ENCODE results near the gene PKDREJ.
"Not testable (repeated sequence)": the region's sequence is repeated elsewhere in the genome, so short reads cannot be mapped to it uniquely, and the experiment has no call there.

PKDREJ gene

GRCh38 chr22:46267431-46268279, 4.5 kb upstream of the PKDREJ start, which contains the start of gene TTC38:
TSS of gene TTC38 (plus strand) at chr22:46268008. CDS start at chr22:46268040, 32 bp downstream.
- H3K18ac ChIP-seq (ENCODE audit: low read depth in 1 of 2, low read length in 2 of 2), result peak within 1 kb of the TSS; percentile 89 to 98
- peak within 1 kb of the TSS; percentile 89 for H4K91ac ChIP-seq (ENCODE audit: low read length)
- WGBS, result 4% methylated on average over 72 of the region's 74 CpGs

GRCh38 chr22:46265627-46266026, 2.5 kb upstream of the PKDREJ start:
- H3K4me3 ChIP-seq (ENCODE audit: insufficient read depth in 1 of 2, low read depth in 1 of 2, low read length in 2 of 2); H2BK15ac ChIP-seq (ENCODE audit: low read depth, poor library complexity, severe bottlenecking); H2BK5ac ChIP-seq (ENCODE audit: low read depth, low read length, poor library complexity, severe bottlenecking); H2AFZ ChIP-seq (ENCODE audit: low read depth, low read length); H3K27ac ChIP-seq (ENCODE audit: low read length, poor library complexity, severe bottlenecking); H3K14ac ChIP-seq (ENCODE audit: low read length in 2 of 2); H3K36me3 ChIP-seq (ENCODE audit: control insufficient read depth in 1 of 2, insufficient read depth in 2 of 2, low read depth in 1 of 2, low read length in 2 of 2); H3K4ac ChIP-seq (ENCODE audit: low read depth in 1 of 2, low read length in 2 of 2); H3K18ac ChIP-seq (ENCODE audit: low read depth in 1 of 2, low read length in 2 of 2); H4K8ac ChIP-seq (ENCODE audit: low read length); H2BK120ac ChIP-seq (ENCODE audit: low read depth, low read length); DNase-seq; H3K4me2 ChIP-seq (ENCODE audit: low read length, poor library complexity, severe bottlenecking); H4K91ac ChIP-seq (ENCODE audit: low read length); H3K23ac ChIP-seq (ENCODE audit: low read length in 2 of 2); H2BK12ac ChIP-seq (ENCODE audit: low read length in 2 of 2); H3K9ac ChIP-seq (ENCODE audit: low read length); H2AK5ac ChIP-seq (ENCODE audit: low read length, severe bottlenecking); H3K9me3 ChIP-seq (ENCODE audit: control insufficient read depth, low read length): not testable (repeated sequence)
- H3K79me1 ChIP-seq (replicated peaks; ENCODE audit: low read length, poor library complexity, severe bottlenecking), result peaks cover 18% of the 10 kb centered on the region
- 91% methylated on average over 3 of the region's 4 CpGs for WGBS
- H3K27me3 ChIP-seq (ENCODE audit: control insufficient read depth in 1 of 2, insufficient read depth in 1 of 2, low read length in 2 of 2), result peaks cover 19 to 28% of the 10 kb centered on the region in 2 experiments
- H3K4me1 ChIP-seq (ENCODE audit: control insufficient read depth, insufficient read depth, low read depth, low read length), result peaks cover 24% of the 10 kb centered on the region

More at GRCh38 chr22:46267431-46268279, 4.5 kb upstream of the PKDREJ start, which contains the start of gene TTC38:
- Histone ChIP-seq H2BK12ac (ENCODE audit: low read length in 2 of 2) (peak within 1 kb of the TSS in 1 of 2 experiments; percentile 15), H3K9ac (ENCODE audit: low read length) (peak within 1 kb of the TSS; percentile 89), H2BK120ac (ENCODE audit: low read depth, low read length) (peak within 1 kb of the TSS; percentile 82), H3K36me3 (ENCODE audit: control insufficient read depth in 1 of 2, insufficient read depth in 2 of 2, low read depth in 1 of 2, low read length in 2 of 2) (peaks cover 11 to 18% of the 10 kb centered on the region in 2 experiments), H3K9me3 (ENCODE audit: control insufficient read depth, low read length) (no peaks in the 10 kb centered on the region), H4K8ac (ENCODE audit: low read length) (peak within 1 kb of the TSS; percentile 81), H3K27ac (ENCODE audit: low read length, poor library complexity, severe bottlenecking) (no peak within 1 kb of the TSS), H3K4ac (ENCODE audit: low read depth in 1 of 2, low read length in 2 of 2) (peak within 1 kb of the TSS; percentile 81 to 85), H3K14ac (ENCODE audit: low read length in 2 of 2) (peak within 1 kb of the TSS in 1 of 2 experiments; percentile 95), H3K23ac (ENCODE audit: low read length in 2 of 2) (peak within 1 kb of the TSS in 1 of 2 experiments; percentile 59), H2AK5ac (ENCODE audit: low read length, severe bottlenecking) (no peak within 1 kb of the TSS), H3K27me3 (ENCODE audit: control insufficient read depth in 1 of 2, insufficient read depth in 1 of 2, low read length in 2 of 2) (peaks cover 0 to 9% of the 10 kb centered on the region in 2 experiments), H3K4me1 (ENCODE audit: control insufficient read depth, insufficient read depth, low read depth, low read length) (peaks cover 21% of the 10 kb centered on the region), H2AFZ (ENCODE audit: low read depth, low read length) (peak within 1 kb of the TSS; percentile 94), H2BK15ac (ENCODE audit: low read depth, poor library complexity, severe bottlenecking) (peak within 1 kb of the TSS; percentile 99), H3K4me3 (ENCODE audit: insufficient read depth in 1 of 2, low read depth in 1 of 2, low read length in 2 of 2) (peak within 1 kb of the TSS; percentile 84 to 96), H2BK5ac (ENCODE audit: low read depth, low read length, poor library complexity, severe bottlenecking) (peak within 1 kb of the TSS; percentile 35), H3K4me2 (ENCODE audit: low read length, poor library complexity, severe bottlenecking) (peak within 1 kb of the TSS; percentile 72), H3K79me1 (replicated peaks; ENCODE audit: low read length, poor library complexity, severe bottlenecking) (peaks cover 21% of the 10 kb centered on the region)
- peak; percentile 87 for DNase-seq

- Histone ChIP-seq H3K79me1 (replicated peaks; ENCODE audit: low read length, poor library complexity, severe bottlenecking) (peaks cover 13% of the 10 kb centered on the region), H3K27me3 (ENCODE audit: control insufficient read depth in 1 of 2, insufficient read depth in 1 of 2, low read length in 2 of 2) (peaks cover 27 to 39% of the 10 kb centered on the region in 2 experiments), H3K4me1 (ENCODE audit: control insufficient read depth, insufficient read depth, low read depth, low read length) (peaks cover 22% of the 10 kb centered on the region)
- not testable (repeated sequence) for H3K4me2 ChIP-seq (ENCODE audit: low read length, poor library complexity, severe bottlenecking); H3K4me3 ChIP-seq (ENCODE audit: insufficient read depth in 1 of 2, low read depth in 1 of 2, low read length in 2 of 2); H3K9ac ChIP-seq (ENCODE audit: low read length); H3K4ac ChIP-seq (ENCODE audit: low read depth in 1 of 2, low read length in 2 of 2); H3K36me3 ChIP-seq (ENCODE audit: control insufficient read depth in 1 of 2, insufficient read depth in 2 of 2, low read depth in 1 of 2, low read length in 2 of 2); H3K18ac ChIP-seq (ENCODE audit: low read depth in 1 of 2, low read length in 2 of 2); H3K9me3 ChIP-seq (ENCODE audit: control insufficient read depth, low read length); H4K91ac ChIP-seq (ENCODE audit: low read length); DNase-seq; H2AK5ac ChIP-seq (ENCODE audit: low read length, severe bottlenecking); H3K14ac ChIP-seq (ENCODE audit: low read length in 2 of 2); H3K23ac ChIP-seq (ENCODE audit: low read length in 2 of 2); H2AFZ ChIP-seq (ENCODE audit: low read depth, low read length); H3K27ac ChIP-seq (ENCODE audit: low read length, poor library complexity, severe bottlenecking); H2BK120ac ChIP-seq (ENCODE audit: low read depth, low read length); H2BK5ac ChIP-seq (ENCODE audit: low read depth, low read length, poor library complexity, severe bottlenecking); H2BK12ac ChIP-seq (ENCODE audit: low read length in 2 of 2); H2BK15ac ChIP-seq (ENCODE audit: low read depth, poor library complexity, severe bottlenecking); H4K8ac ChIP-seq (ENCODE audit: low read length)
- WGBS, result 98% methylated on average over 6 of the region's 6 CpGs
These were observed 1.4 kb upstream of the PKDREJ start for GRCh38 chr22:46264520-46264919.

Data from mesenchymal stem cell (in vitro differentiated cells and primary cell).